ENCODE measurements around the gene AREL1. TPM values are rescaled to one million over a fixed set of nuclear protein-coding genes. Genes with fewer than 3 reads are reported as not detected.

AREL1 gene
- total and polyA plus RNA-seq, 10 donors = 5.9 to 54.7 (median 39.8) TPM

GRCh38 chr14:74638066-74638465 is 74.8 kb downstream of the AREL1 start:
- intact Hi-C loops (cut with DNase I; ENCODE audit: low total_unique reads) = no loop called here
- no peaks in the 10 kb centered on the region for H3K27me3 ChIP-seq (replicated peaks in 1 of 7)
- DNase-seq = peak; percentile 44
- H3K27ac ChIP-seq = no peak overlapping the region
- peaks cover 0 to 30% (median 0%) of the 10 kb centered on the region in 6 donors for H3K4me1 ChIP-seq
- WGBS, 5 donors = 33 to 53% (median 47%) methylated on average over 7 of the region's 7 CpGs
- H3K4me3 ChIP-seq = no peak overlapping the region
- TF ChIP-seq POLR2A (IDR thresholded peaks at IDR 0.05) (no peak), POLR2AphosphoS5 (IDR thresholded peaks at IDR 0.05) (no peak), CTCF (IDR thresholded peaks at IDR 0.05 in 8 of 11, conservative IDR thresholded peaks at IDR 0.05 in 3 of 11) (no peak)
- no peaks in the 10 kb centered on the region for H3K36me3 ChIP-seq
- H3K9me3 ChIP-seq = no peaks in the 10 kb centered on the region

GRCh38 chr14:74637178-74637550 is 75.7 kb downstream of the AREL1 start:
- Histone ChIP-seq H3K4me3 (no peak overlapping the region), H3K27ac (no peak overlapping the region), H3K4me1 (peaks cover 0 to 30% (median 0%) of the 10 kb centered on the region in 6 donors), H3K9me3 (no peaks in the 10 kb centered on the region), H3K36me3 (no peaks in the 10 kb centered on the region), H3K27me3 (replicated peaks in 1 of 7) (no peaks in the 10 kb centered on the region)
- 47 to 83% (median 65%) methylated on average over 3 of the region's 3 CpGs for WGBS, 5 donors
- peak; percentile 42 for DNase-seq
- no peak for TF ChIP-seq POLR2A (IDR thresholded peaks at IDR 0.05)
- TF ChIP-seq CTCF (IDR thresholded peaks at IDR 0.05 in 8 of 11, conservative IDR thresholded peaks at IDR 0.05 in 3 of 11) = no peak
- TF ChIP-seq POLR2AphosphoS5 (IDR thresholded peaks at IDR 0.05) = no peak
- intact Hi-C loops (cut with DNase I; ENCODE audit: low total_unique reads) = no loop called here

GRCh38 chr14:74636424-74637177 is 76.3 kb downstream of the AREL1 start:
- no peaks in the 10 kb centered on the region for H3K27me3 ChIP-seq (replicated peaks in 1 of 7)
- DNase-seq = peak; percentile 58
- 76 to 81% (median 78%) methylated on average over 10 of the region's 10 CpGs for WGBS, 5 donors
- peaks cover 0 to 30% (median 0%) of the 10 kb centered on the region in 6 donors for H3K4me1 ChIP-seq
- TF ChIP-seq POLR2AphosphoS5 (IDR thresholded peaks at IDR 0.05) (no peak), CTCF (IDR thresholded peaks at IDR 0.05 in 8 of 11, conservative IDR thresholded peaks at IDR 0.05 in 3 of 11) (no peak), POLR2A (IDR thresholded peaks at IDR 0.05) (no peak)
- intact Hi-C loops (cut with DNase I; ENCODE audit: low total_unique reads) = no loop called here
- H3K36me3 ChIP-seq = no peaks in the 10 kb centered on the region
- no peaks in the 10 kb centered on the region for H3K9me3 ChIP-seq
- no peak overlapping the region for H3K27ac ChIP-seq
- H3K4me3 ChIP-seq = no peak overlapping the region

GRCh38 chr14:74635847-74636246 is 77.0 kb downstream of the AREL1 start:
- TF ChIP-seq CTCF (IDR thresholded peaks at IDR 0.05 in 8 of 11, conservative IDR thresholded peaks at IDR 0.05 in 3 of 11) (no peak), POLR2A (IDR thresholded peaks at IDR 0.05) (no peak), POLR2AphosphoS5 (IDR thresholded peaks at IDR 0.05) (no peak)
- H3K4me3 ChIP-seq = no peak overlapping the region
- no peaks in the 10 kb centered on the region for H3K9me3 ChIP-seq
- H3K36me3 ChIP-seq = no peaks in the 10 kb centered on the region
- no peak for DNase-seq
- H3K4me1 ChIP-seq = peaks cover 0 to 30% (median 0%) of the 10 kb centered on the region in 6 donors
- H3K27ac ChIP-seq = no peak overlapping the region
- intact Hi-C loops (cut with DNase I; ENCODE audit: low total_unique reads) = no loop called here
- WGBS, 5 donors = 86 to 97% (median 87%) methylated on average over 3 of the region's 3 CpGs
- H3K27me3 ChIP-seq (replicated peaks in 1 of 7) = no peaks in the 10 kb centered on the region
